Neuronal stem cell (in vitro differentiated cells): ENCODE data around the gene MLF1.
A peak's percentile ranks its signal among the peaks of the same experiment; 100 is the strongest.
"Not testable (repeated sequence)": the region's sequence is repeated elsewhere in the genome, so short reads cannot be mapped to it uniquely, and the experiment has no call there.

Experiments
- DNase-seq: peaks from one replicate; pipeline ENCODE4 v3.0.0-alpha.2; 2013; ENCODE audit warnings: low spot score
- H2AFZ ChIP-seq: one replicate; pipeline ENCODE4 v1.6.1; 2013; ENCODE audit warnings: mild to moderate bottlenecking, low read length, inconsistent platforms
- H2AK5ac ChIP-seq: 2 replicates; pipeline ENCODE4 v1.6.1; 2013; ENCODE audit warnings: low read depth, mild to moderate bottlenecking, inconsistent platforms, low read length, moderate library complexity, mixed read lengths
- H2BK120ac ChIP-seq: 2 replicates; pipeline ENCODE4 v1.6.1; 2013; ENCODE audit warnings: low read depth, mild to moderate bottlenecking, inconsistent platforms, low read length, moderate library complexity, mixed read lengths
- H2BK12ac ChIP-seq: one replicate; pipeline ENCODE4 v1.6.1; 2013; ENCODE audit warnings: low read length, inconsistent platforms
- H2BK15ac ChIP-seq: 2 replicates; pipeline ENCODE4 v1.6.1; 2013; ENCODE audit warnings: mild to moderate bottlenecking, low read length, inconsistent platforms, mixed read lengths
- H2BK5ac ChIP-seq: one replicate; pipeline ENCODE4 v1.6.1; 2013; ENCODE audit warnings: inconsistent platforms, mild to moderate bottlenecking, low read length, moderate library complexity
- H3K14ac ChIP-seq: one replicate; pipeline ENCODE4 v1.6.1; 2013; ENCODE audit warnings: low read length, inconsistent platforms
- H3K18ac ChIP-seq: 2 replicates; pipeline ENCODE4 v1.6.1; 2013; ENCODE audit warnings: low read length, inconsistent platforms
- H3K23ac ChIP-seq: 2 replicates; pipeline ENCODE4 v1.6.1; 2013; ENCODE audit warnings: low read depth, mild to moderate bottlenecking, mixed read lengths, low read length, inconsistent platforms; ENCODE audit not compliant: poor library complexity
- H3K27ac ChIP-seq: replicated peaks from 3 replicates; pipeline ENCODE4 v1.5.1; 2013; ENCODE audit warnings: low read length, inconsistent platforms
- H3K27me3 ChIP-seq, 3 experiments: 2 replicates each; pipeline ENCODE4 v1.6.1; 2013; ENCODE audit warnings: low read length in 3 of 3, mild to moderate bottlenecking in 2 of 3, inconsistent platforms in 1 of 3, low read depth in 1 of 3, mixed read lengths in 1 of 3, moderate library complexity in 1 of 3; ENCODE audit not compliant: control insufficient read depth in 3 of 3, insufficient read depth in 3 of 3
- H3K36me3 ChIP-seq, 2 donors: replicated peaks in 1 of 2; 2 replicates each; pipeline ENCODE4 v1.6.1; 2013; ENCODE audit warnings: low read length in 2 of 2; ENCODE audit not compliant: control insufficient read depth in 2 of 2, insufficient read depth in 2 of 2
- H3K4ac ChIP-seq: 2 replicates; pipeline ENCODE4 v1.6.1; 2013; ENCODE audit warnings: inconsistent platforms, mild to moderate bottlenecking, low read length, moderate library complexity
- H3K4me1 ChIP-seq, 2 donors: 1 replicate in 1 of 2; 2 replicates in 1 of 2; pipeline ENCODE4 v1.6.1; 2013; ENCODE audit warnings: low read length in 2 of 2, low read depth in 1 of 2; ENCODE audit not compliant: control insufficient read depth in 2 of 2, insufficient read depth in 1 of 2
- H3K4me2 ChIP-seq: one replicate; pipeline ENCODE4 v1.6.1; 2013; ENCODE audit warnings: mild to moderate bottlenecking, low read length, inconsistent platforms; ENCODE audit not compliant: insufficient read depth, poor library complexity, severe bottlenecking
- H3K4me3 ChIP-seq, 2 donors: 2 replicates each; pipeline ENCODE4 v1.5.1; 2013; ENCODE audit warnings: low read length in 2 of 2, mild to moderate bottlenecking in 2 of 2, inconsistent platforms in 1 of 2, moderate library complexity in 1 of 2
- H3K79me1 ChIP-seq: one replicate; pipeline ENCODE4 v1.6.1; 2013; ENCODE audit warnings: low read depth, mild to moderate bottlenecking, inconsistent platforms, low read length, moderate library complexity
- H3K9ac ChIP-seq: one replicate; pipeline ENCODE4 v1.6.1; 2013; ENCODE audit warnings: mild to moderate bottlenecking, low read depth, low read length, inconsistent platforms; ENCODE audit not compliant: poor library complexity
- H3K9me3 ChIP-seq, 2 donors: replicated peaks in 1 of 2; 2 replicates each; pipeline versions ENCODE3 to v1.6.1; 2013; ENCODE audit warnings: low read length in 2 of 2, mild to moderate bottlenecking in 2 of 2, inconsistent platforms in 1 of 2, low read depth in 1 of 2, mixed read lengths in 1 of 2, moderate library complexity in 1 of 2; ENCODE audit not compliant: control insufficient read depth in 2 of 2, insufficient read depth in 1 of 2
- H4K8ac ChIP-seq: one replicate; pipeline ENCODE4 v1.6.1; 2013; ENCODE audit warnings: low read depth, mild to moderate bottlenecking, inconsistent platforms, low read length, moderate library complexity
- H4K91ac ChIP-seq: one replicate; pipeline ENCODE4 v1.6.1; 2013; ENCODE audit warnings: low read length, low read depth, mild to moderate bottlenecking, inconsistent platforms; ENCODE audit not compliant: poor library complexity
- WGBS, 2 donors: extraction: QIAGEN DNeasy Blood & Tissue Kit; methylation state at CpG; one replicate each; pipeline ENCODE4 v1.1.7; 2013; ENCODE audit warnings: missing lambda C conversion rate in 2 of 2, mixed read lengths in 1 of 2; ENCODE audit not compliant: insufficient read length in 2 of 2, insufficient replicate concordance in 1 of 2; ENCODE audit errors: extremely low coverage in 2 of 2; 5-methylcytosine and 5-hydroxymethylcytosine counted together

The MLF1 gene

DNA sequence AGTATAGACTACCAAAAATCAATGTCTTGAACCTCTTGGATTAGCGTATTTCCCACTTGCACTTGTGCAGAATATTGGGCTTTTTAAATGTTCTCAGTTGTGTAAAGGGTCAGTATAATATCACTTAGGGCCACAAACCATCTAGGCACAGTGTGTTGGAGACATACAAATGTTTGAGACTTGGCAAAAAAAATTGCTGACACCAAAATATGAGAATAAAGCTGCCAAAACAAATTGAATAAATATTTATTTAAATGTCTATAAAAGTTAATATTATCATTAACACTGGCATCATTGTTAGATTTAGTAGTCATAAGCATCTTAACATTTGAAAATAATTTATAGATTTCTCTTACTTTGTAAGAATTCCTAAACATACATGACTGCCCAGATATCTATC lies 30.9 kb upstream of the MLF1 start:
- Histone ChIP-seq H2AFZ (peak overlapping the region; percentile 69), H3K14ac (no peak overlapping the region), H4K8ac (no peak overlapping the region), H3K18ac (no peak overlapping the region), H3K9me3 (no peaks in the 10 kb centered on the region), H3K23ac (no peak overlapping the region), H3K4ac (no peak overlapping the region), H2BK15ac (no peak overlapping the region), H2BK5ac (no peak overlapping the region), H2AK5ac (no peak overlapping the region), H3K36me3 (peaks cover 0 to 6% of the 10 kb centered on the region in 2 donors), H3K4me1 (no peaks in the 10 kb centered on the region), H3K4me3 (no peak overlapping the region), H3K27me3 (no peaks in the 10 kb centered on the region), H3K27ac (no peak overlapping the region), H3K9ac (no peak overlapping the region), H2BK120ac (no peak overlapping the region), H3K4me2 (no peak overlapping the region), H4K91ac (no peak overlapping the region), H2BK12ac (no peak overlapping the region), H3K79me1 (no peaks in the 10 kb centered on the region)
- no peak for DNase-seq
- WGBS, 2 donors: no CpG with 5 or more reads among the region's 1 CpG

DNA sequence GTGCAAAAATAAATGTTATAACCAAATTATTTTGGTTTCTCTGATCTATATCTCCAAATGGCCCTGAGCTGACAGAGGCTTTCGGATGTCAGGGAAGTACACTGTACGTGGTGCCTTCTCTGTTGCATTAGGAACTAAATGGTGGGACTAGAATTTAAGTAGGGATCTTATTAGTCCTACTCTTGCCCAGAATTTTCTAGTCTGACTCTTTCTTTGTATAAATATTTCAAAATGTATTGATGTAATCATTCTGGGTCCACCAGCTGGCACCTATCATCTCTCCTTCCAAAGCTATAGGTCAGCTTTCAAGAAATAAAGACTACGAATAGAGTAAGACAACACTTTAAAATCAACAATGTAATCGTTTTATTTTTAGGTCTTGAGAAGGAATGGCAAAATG lies 22.3 kb upstream of the MLF1 start:
- no peaks in the 10 kb centered on the region for H3K79me1 ChIP-seq
- no peaks in the 10 kb centered on the region for H3K4me1 ChIP-seq
- no peak overlapping the region for H3K9ac ChIP-seq
- H3K14ac ChIP-seq: no peak overlapping the region
- no peak overlapping the region for H2BK15ac ChIP-seq
- no peak overlapping the region for H3K23ac ChIP-seq
- H3K9me3 ChIP-seq: no peaks in the 10 kb centered on the region
- no peak overlapping the region for H3K27ac ChIP-seq
- no peak overlapping the region for H4K91ac ChIP-seq
- H2BK5ac ChIP-seq: no peak overlapping the region
- no peak overlapping the region for H2AK5ac ChIP-seq
- no CpG with 5 or more reads among the region's 4 CpGs for WGBS, 2 donors
- no peak overlapping the region for H3K4ac ChIP-seq
- no peak overlapping the region for H2BK120ac ChIP-seq
- H2AFZ ChIP-seq: no peak overlapping the region
- no peak overlapping the region for H3K4me2 ChIP-seq
- no peak for DNase-seq
- H2BK12ac ChIP-seq: no peak overlapping the region
- H4K8ac ChIP-seq: no peak overlapping the region
- no peak overlapping the region for H3K18ac ChIP-seq
- H3K36me3 ChIP-seq: peaks cover 0 to 6% of the 10 kb centered on the region in 2 donors
- H3K4me3 ChIP-seq: no peak overlapping the region
- H3K27me3 ChIP-seq: no peaks in the 10 kb centered on the region

DNA sequence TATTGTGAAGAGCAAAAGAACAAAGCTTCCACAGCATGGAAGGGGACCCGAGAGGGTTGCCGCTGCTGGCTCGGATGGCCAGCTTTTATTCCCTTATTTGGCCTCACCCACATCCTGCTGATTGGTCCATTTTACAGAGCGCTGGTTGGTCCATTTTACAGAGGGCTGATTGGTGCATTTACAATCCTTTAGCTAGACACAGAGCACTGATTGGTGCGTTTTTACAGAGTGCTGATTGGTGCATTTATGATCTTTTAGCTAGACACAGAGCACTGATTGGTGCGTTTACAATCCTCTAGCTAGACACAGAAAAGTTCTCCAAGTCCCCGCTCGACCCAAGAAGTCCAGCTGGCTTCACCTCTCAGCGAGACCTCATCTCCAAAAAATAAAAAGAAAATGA lies 21.1 kb upstream of the MLF1 start:
- not testable (repeated sequence) for H3K4me3 ChIP-seq, H2BK120ac ChIP-seq, H2BK12ac ChIP-seq, H3K4me1 ChIP-seq, H3K9me3 ChIP-seq, H4K91ac ChIP-seq, H2AK5ac ChIP-seq, H3K27ac ChIP-seq, H3K9ac ChIP-seq, H4K8ac ChIP-seq, H3K36me3 ChIP-seq, H3K23ac ChIP-seq, H3K79me1 ChIP-seq, H2AFZ ChIP-seq, H3K4me2 ChIP-seq, H2BK15ac ChIP-seq, H3K27me3 ChIP-seq, DNase-seq, H2BK5ac ChIP-seq, H3K14ac ChIP-seq, H3K4ac ChIP-seq, H3K18ac ChIP-seq
- no CpG with 5 or more reads among the region's 9 CpGs for WGBS, 2 donors

DNA sequence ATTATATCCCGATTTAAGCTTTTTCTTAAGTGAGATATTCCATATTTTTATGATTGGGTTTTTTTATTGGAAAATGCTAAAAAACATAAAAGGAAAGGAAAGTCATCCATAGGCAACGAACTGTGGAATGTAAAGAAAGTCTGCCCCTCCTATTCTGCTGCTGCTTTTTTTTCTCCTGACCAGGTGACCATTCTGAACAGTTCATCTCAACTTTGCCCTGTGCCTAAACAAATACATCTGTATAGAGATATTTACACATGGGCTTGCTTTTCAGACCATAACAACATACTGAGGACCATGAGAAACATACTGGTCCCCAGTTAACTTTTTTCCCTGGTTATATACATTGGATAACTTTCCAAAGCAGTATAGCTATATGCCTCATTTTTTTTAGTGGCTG lies 18.9 kb upstream of the MLF1 start:
- no peaks in the 10 kb centered on the region for H3K4me1 ChIP-seq
- H2BK12ac ChIP-seq: no peak overlapping the region
- no peak overlapping the region for H3K4ac ChIP-seq
- WGBS, 2 donors: no CpG with 5 or more reads among the region's 2 CpGs
- H3K79me1 ChIP-seq: no peaks in the 10 kb centered on the region
- H3K9me3 ChIP-seq: no peaks in the 10 kb centered on the region
- H2BK15ac ChIP-seq: no peak overlapping the region
- H4K8ac ChIP-seq: no peak overlapping the region
- H2BK5ac ChIP-seq: no peak overlapping the region
- no peak overlapping the region for H3K4me2 ChIP-seq
- no peak for DNase-seq
- H3K27ac ChIP-seq: no peak overlapping the region
- no peak overlapping the region for H2AFZ ChIP-seq
- no peak overlapping the region for H2AK5ac ChIP-seq
- H3K27me3 ChIP-seq: no peaks in the 10 kb centered on the region
- H3K9ac ChIP-seq: no peak overlapping the region
- H3K18ac ChIP-seq: no peak overlapping the region
- no peak overlapping the region for H4K91ac ChIP-seq
- no peak overlapping the region for H3K14ac ChIP-seq
- no peak overlapping the region for H3K4me3 ChIP-seq
- no peaks in the 10 kb centered on the region for H3K36me3 ChIP-seq
- H2BK120ac ChIP-seq: no peak overlapping the region
- H3K23ac ChIP-seq: no peak overlapping the region
